OCI-LY7 (cell line): ENCODE data around the gene FBXO31. TPM values are rescaled to one million over a fixed set of nuclear protein-coding genes. Genes with fewer than 3 reads are reported as not detected.

ENCODE experiments used
- BruUV-seq: library from RNA; stranded (reverse); fragments of 400-500 nt; replicated peaks from 2 replicates; lab custom pipeline; 2021; lab: Mats Ljungman, UMichigan
- CTCF ChIA-PET: fragments of 300-600 bp; sonication (Branson Sonifier 250); formaldehyde crosslinking; loops from one replicate; lab custom pipeline; 2022; ENCODE audit warnings: antibody characterized with exemption; ENCODE audit not compliant: unreplicated experiment; lab: Charles Lee
- POLR2A ChIA-PET: fragments of 300-600 bp; sonication (Branson Sonifier 250); formaldehyde crosslinking; loops from one replicate; lab custom pipeline; 2022; ENCODE audit warnings: antibody characterized with exemption; lab: Charles Lee
- DNase-seq: peaks from one replicate; pipeline ENCODE4 v3.0.0-alpha.2; 2015; ENCODE audit warnings: low spot score
- H2AFZ ChIP-seq: fragments of 200-600 bp; sonication (generic), shearing (Covaris generic); 2 replicates; pipeline ENCODE4 v1.6.1; 2014; ENCODE audit warnings: mild to moderate bottlenecking, antibody characterized with exemption, low read length, moderate library complexity
- H3K27ac ChIP-seq: fragments of 200-600 bp; sonication (generic); 2 replicates; pipeline ENCODE4 v1.5.1; 2014; ENCODE audit warnings: mixed run types, low read depth, mild to moderate bottlenecking, moderate library complexity, low read length, inconsistent platforms; ENCODE audit not compliant: poor library complexity, severe bottlenecking
- H3K36me3 ChIP-seq: fragments of 200-600 bp; sonication (generic); 2 replicates; pipeline ENCODE4 v1.6.1; 2014; ENCODE audit warnings: mild to moderate bottlenecking, antibody characterized with exemption, low read length, moderate library complexity, mixed read lengths; ENCODE audit not compliant: insufficient read depth
- H3K4me1 ChIP-seq: fragments of 200-600 bp; sonication (generic); 2 replicates; pipeline ENCODE4 v1.5.1; 2014; ENCODE audit warnings: mild to moderate bottlenecking, low read length; ENCODE audit not compliant: insufficient read depth, poor library complexity, severe bottlenecking
- H3K4me2 ChIP-seq: fragments of 200-600 bp; sonication (generic); 2 replicates; pipeline ENCODE4 v1.6.1; 2014; ENCODE audit warnings: mild to moderate bottlenecking, low read length
- H3K4me3 ChIP-seq: fragments of 200-600 bp; sonication (generic); 2 replicates; pipeline ENCODE4 v1.5.1; 2014; ENCODE audit warnings: mild to moderate bottlenecking, low read depth, low read length; ENCODE audit not compliant: poor library complexity, severe bottlenecking
- H3K79me2 ChIP-seq: fragments of 200-600 bp; sonication (generic); 2 replicates; pipeline ENCODE4 v1.6.1; 2016; ENCODE audit warnings: low read depth, mild to moderate bottlenecking, low read length, moderate library complexity, mixed read lengths; ENCODE audit not compliant: insufficient read depth
- H3K9me2 ChIP-seq: fragments of 200-600 bp; sonication (generic); 2 replicates; pipeline ENCODE4 v1.6.1; 2016; ENCODE audit warnings: mild to moderate bottlenecking, low read length, mixed read lengths; ENCODE audit not compliant: insufficient read depth
- H3K9me3 ChIP-seq: fragments of 200-600 bp; sonication (generic); 2 replicates; pipeline ENCODE4 v1.6.1; 2014; ENCODE audit warnings: mild to moderate bottlenecking, mixed run types, low read length, mixed read lengths
- H4K20me1 ChIP-seq: fragments of 200-600 bp; sonication (generic); 2 replicates; pipeline ENCODE4 v1.6.1; 2014; ENCODE audit warnings: mild to moderate bottlenecking, antibody characterized with exemption, low read length, moderate library complexity, mixed read lengths; ENCODE audit not compliant: insufficient read depth
- CTCF ChIP-seq: fragments of 200-600 bp; sonication (generic); conservative IDR thresholded peaks from 2 replicates; pipeline ENCODE4 v1.5.1; 2014; ENCODE audit warnings: mild to moderate bottlenecking, antibody characterized with exemption, low read length, moderate library complexity, mixed read lengths
- EZH2phosphoT487 ChIP-seq: fragments of 200-600 bp; sonication (generic); IDR thresholded peaks from 2 replicates; pipeline ENCODE4 v1.6.1; 2018; ENCODE audit warnings: low read depth, borderline replicate concordance, mild to moderate bottlenecking, mixed run types, antibody characterized with exemption, low read length, moderate library complexity, mixed read lengths
- intact Hi-C: fragments of 100-400 bp; cut with micrococcal nuclease; formaldehyde crosslinking; loops from one replicate; pipeline ENCODE4 v1.10.0; 2022; ENCODE audit not compliant: unreplicated experiment
- total RNA-seq, 2 experiments: library from RNA; depleted of rRNA in 1 of 2; stranded (reverse); fragments of >200 nt in 1 of 2; shearing (Covaris generic) in 1 of 2; gene quantifications; 2 replicates each; pipeline ENCODE4 v1.2.3, GENCODE V29; 2014 to 2022

The FBXO31 gene
- total RNA-seq, 2 experiments from 2014 or later: 26.0 to 32.4 TPM

DNA sequence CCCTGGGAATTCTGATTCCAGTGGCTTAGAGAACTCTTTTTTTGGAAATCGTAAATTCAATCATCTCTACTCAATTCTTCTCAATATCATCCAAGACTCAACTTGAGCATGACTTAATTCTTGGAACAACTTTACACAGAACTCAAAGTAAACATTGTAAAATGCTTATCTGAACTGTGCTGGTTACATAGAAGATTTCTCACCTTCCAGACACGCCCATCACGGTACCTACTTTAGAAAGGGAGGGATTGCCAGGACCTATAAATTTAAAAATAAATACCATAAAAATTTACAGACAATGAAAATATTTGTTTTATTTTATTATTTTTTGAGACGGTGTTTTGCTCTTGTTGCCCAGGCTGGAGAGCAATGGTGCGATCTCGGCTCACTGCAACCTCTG lies 35.1 kb upstream of the FBXO31 start:
- ChIA-PET CTCF (no interaction called here), POLR2A (no interaction called here)
- H3K9me2 ChIP-seq: no peaks in the 10 kb centered on the region
- no TSS peak for BruUV-seq
- DNase-seq: no peak
- no peak overlapping the region for H2AFZ ChIP-seq
- H3K36me3 ChIP-seq: peaks cover 26% of the 10 kb centered on the region
- H4K20me1 ChIP-seq: no peaks in the 10 kb centered on the region
- TF ChIP-seq EZH2phosphoT487 (no peak), CTCF (no peak)
- H3K4me3 ChIP-seq: no peak overlapping the region
- H3K9me3 ChIP-seq: no peaks in the 10 kb centered on the region
- H3K79me2 ChIP-seq: no peaks in the 10 kb centered on the region
- H3K27ac ChIP-seq: no peak overlapping the region
- H3K4me1 ChIP-seq: no peaks in the 10 kb centered on the region
- H3K4me2 ChIP-seq: no peak overlapping the region
- intact Hi-C loops: no loop called here

DNA sequence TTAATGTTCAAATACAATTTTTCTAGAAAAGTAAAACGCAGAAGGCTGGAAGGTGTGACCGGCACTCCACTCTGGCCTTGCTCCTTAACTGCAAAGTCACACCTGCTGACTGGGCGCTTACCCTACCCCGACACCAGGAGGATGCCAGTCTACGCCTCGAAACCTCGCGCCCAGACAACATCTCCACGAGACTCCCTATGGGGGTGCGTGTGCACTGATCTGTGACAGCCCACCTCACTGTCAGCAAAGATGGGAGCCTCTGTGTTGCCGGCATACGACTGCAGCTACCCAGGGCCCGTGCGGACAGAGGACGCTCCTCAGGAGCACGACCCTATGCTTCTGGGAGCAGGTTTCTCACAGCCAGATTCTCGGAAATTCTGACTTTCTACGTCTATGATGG lies 34.6 kb upstream of the FBXO31 start:
- no TSS peak for BruUV-seq
- Histone ChIP-seq H3K4me2 (no peak overlapping the region), H3K9me2 (no peaks in the 10 kb centered on the region), H3K4me3 (no peak overlapping the region), H3K9me3 (no peaks in the 10 kb centered on the region), H3K36me3 (peaks cover 26% of the 10 kb centered on the region), H3K79me2 (no peaks in the 10 kb centered on the region), H3K4me1 (no peaks in the 10 kb centered on the region), H4K20me1 (no peaks in the 10 kb centered on the region), H3K27ac (no peak overlapping the region), H2AFZ (no peak overlapping the region)
- TF ChIP-seq CTCF (no peak), EZH2phosphoT487 (no peak)
- no peak for DNase-seq
- POLR2A ChIA-PET: no interaction called here
- intact Hi-C loops: no loop called here
- CTCF ChIA-PET: no interaction called here

- ChIA-PET CTCF (no interaction called here), POLR2A (no interaction called here)
- no peaks in the 10 kb centered on the region for H4K20me1 ChIP-seq
- no peak for DNase-seq
- H3K27ac ChIP-seq: no peak overlapping the region
- H3K79me2 ChIP-seq: no peaks in the 10 kb centered on the region
- no peaks in the 10 kb centered on the region for H3K9me3 ChIP-seq
- no peaks in the 10 kb centered on the region for H3K9me2 ChIP-seq
- H2AFZ ChIP-seq: no peak overlapping the region
- no peak overlapping the region for H3K4me2 ChIP-seq
- intact Hi-C loops: no loop called here
- H3K36me3 ChIP-seq: peaks cover 23% of the 10 kb centered on the region
- no peak overlapping the region for H3K4me3 ChIP-seq
- no peak for TF ChIP-seq EZH2phosphoT487
- TF ChIP-seq CTCF: no peak
- no TSS peak for BruUV-seq
- H3K4me1 ChIP-seq: no peaks in the 10 kb centered on the region
These were observed 33.9 kb upstream of the FBXO31 start for GRCh38 chr16:87417528-87417910.
